Eye (tissue), 1 donor: Measurements from ENCODE around the gene ATP11B.

Source experiments
- DNase-seq: peaks from one replicate; pipeline ENCODE4 v3.0.0-alpha.2; 2015

ATP11B gene

DNA sequence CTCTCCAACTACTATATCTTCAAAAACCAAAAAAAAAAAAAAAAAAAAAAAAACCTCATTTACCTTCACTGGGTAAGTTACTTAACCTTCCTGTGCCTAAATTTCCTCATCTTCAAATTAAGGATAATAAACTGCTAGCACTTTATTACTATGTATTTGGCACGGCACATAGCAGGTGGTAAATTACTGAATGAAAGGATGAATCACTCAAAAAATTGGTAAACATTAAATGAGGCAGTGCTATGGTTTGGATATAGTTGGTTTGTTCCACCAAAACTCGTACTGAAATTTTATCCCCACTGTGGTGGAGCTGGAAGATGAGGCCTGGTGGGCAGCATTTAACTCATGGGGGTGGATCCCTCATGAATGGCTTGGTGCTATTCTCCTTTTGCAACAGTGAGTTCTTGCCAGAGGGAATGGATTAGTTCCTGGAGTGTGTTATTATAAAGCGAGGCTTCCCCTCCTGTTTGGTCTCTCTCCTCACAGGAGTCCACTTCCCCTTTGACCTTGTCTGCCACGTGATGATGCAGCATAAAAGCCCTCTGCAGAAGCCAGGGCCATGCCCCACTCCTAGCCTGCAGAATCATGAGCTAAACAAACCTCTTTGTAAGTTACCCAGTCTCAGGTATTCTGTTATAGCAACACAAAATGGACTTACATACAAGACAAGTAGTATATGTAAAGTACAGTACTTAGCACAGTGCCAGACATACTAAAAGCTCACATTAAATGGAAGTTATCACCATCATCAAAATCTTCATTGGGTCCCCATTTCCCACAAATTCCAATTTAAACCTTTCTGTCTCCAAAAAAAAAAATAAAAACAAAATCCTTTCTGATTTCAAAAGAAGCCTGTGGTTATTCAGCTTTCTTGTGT is 166.4 kb downstream of the ATP11B start:
- DNase-seq, result peak; percentile 36

DNA sequence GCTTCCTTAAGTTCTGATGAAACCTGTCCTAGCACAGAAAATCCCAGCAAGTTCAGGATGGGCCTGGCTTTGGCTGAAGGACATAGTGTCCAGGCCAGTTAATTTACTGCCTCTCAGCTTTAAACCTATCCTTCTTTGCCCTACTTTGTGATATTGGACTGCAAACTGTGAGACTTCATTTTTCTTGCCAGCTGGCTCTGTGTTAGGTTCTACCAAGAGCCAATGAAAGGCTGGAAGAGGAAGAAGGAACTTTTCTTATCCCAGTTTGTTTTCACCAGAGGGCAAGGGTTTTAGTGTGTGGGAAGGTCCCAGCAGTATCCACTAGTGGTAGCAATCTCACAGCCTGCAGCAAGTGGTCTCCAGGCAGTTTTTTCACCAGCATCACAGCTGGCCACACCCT is 168.9 kb downstream of the ATP11B start:
- no peak for DNase-seq

DNA sequence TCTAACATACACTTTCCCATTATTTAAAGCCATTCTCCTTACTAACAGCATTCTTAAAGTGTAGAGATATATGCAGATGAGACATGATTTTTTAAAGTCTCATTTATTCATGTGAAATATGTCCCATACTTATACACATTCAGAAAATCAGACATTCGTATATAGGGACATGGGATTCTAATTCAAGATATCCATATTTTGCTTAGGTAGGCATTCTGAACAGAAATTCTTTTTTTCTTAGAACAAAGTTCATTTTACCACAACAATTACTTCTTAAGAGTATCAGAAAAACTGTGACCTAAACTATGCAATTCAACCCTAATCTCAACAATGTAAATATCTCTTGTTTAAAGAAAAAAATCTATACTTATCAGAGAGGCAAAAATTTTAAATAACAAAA is 170.9 kb downstream of the ATP11B start:
- DNase-seq, result no peak

DNA sequence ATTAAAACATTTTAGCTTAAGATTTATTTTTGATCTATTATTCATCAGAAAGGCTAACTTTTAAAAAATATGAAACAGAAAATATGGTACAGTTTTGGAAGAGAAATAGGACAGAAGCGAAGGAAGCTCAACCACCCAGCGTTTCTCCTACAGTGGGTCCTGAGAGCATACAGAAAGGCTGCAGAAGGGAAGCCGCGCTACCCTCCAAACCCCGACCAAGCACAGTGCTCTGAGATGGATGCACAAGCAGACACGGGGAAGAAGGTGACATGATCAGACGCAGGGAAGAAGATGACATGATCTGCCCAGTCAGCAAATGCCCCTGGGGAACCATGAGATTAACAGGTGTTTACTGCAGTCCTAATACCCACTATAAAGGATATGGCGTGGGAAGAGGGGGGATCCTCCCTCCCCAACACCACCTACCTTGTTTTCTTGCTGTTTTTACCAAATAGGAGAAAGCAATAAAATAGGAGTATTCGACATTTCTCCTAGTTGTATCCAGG is 172.6 kb downstream of the ATP11B start:
- DNase-seq, result no peak

DNA sequence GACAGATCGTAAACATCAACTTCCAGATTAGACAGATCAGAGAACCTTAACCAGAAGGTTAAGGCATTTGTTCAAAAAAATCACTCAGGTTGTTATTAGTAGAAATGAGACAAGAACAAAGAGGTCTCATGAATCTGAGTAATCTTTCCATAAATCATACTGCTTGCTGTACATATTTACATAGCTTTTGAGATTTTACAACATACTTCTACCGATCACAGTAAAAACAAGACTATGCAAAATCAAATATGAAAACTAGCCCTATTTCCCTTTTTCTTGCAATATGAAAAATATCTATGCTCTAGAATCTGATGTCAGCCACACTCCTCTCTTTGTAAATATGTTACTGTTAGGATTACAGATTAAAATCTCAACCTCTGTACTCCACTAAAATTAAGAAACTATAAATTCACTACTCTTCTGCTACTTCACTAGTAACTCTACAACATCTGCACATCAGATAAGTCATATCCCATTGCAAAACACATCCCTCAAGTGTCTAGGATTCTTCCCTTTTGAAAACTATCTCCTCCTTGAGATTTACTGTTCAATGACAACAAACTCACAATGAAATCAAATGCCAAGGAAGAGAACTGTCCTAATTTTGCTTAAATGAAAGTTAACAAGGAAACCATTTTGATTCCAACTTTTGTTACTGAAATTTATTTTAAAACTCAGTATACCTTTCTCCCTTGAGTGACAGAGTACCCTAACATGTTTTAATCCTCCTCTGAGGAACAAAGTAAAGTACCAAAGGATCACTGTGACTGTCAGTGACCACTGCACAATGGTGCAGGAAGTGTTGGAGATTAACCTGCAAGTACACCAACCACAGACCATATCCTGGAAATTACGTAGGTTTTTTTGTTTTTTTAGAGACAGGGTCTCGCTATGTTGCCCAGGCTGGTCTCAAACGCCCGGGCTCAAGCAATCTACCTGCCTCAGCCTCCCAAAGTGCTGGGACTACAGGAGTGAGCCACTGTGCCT is 174.2 kb downstream of the ATP11B start:
- no peak for DNase-seq

DNA sequence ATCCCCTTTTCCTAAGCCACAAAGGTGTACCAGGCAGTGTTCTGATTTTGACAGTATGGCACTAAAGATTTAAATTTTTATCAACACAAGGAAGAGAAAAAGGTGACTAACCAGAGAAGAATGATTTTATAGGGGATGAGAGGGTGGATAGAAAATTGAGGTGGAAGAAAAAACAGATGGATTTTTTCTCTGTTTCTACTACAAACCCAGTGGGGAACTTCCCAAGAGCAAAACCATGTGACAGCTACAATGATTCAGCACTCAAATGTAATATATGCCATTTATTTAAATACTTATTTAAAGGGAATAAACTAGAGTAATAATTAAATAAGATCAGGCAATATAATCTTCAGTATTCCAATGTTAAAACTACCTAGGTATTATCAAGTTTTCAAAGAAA is 176.0 kb downstream of the ATP11B start:
- DNase-seq, result no peak

DNA sequence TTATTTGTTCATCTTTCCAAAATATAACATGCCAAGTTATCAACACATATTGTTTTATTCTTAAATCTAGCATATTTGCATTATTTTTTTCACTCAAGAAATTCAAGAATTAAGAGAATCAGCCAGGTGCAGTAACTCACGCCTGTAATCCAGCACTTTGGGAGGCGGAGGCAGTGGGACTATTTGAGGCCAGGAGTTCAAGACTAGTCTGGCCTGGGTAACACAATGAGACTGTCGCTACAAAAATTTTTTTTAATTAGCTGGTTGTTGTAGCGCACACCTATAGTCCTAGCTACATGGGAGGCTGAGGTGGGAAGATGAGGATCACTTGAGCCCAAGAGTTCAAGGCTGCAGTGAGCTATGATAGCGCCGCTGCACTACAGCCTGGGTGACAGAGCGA is 176.5 kb downstream of the ATP11B start:
- no peak for DNase-seq

DNA sequence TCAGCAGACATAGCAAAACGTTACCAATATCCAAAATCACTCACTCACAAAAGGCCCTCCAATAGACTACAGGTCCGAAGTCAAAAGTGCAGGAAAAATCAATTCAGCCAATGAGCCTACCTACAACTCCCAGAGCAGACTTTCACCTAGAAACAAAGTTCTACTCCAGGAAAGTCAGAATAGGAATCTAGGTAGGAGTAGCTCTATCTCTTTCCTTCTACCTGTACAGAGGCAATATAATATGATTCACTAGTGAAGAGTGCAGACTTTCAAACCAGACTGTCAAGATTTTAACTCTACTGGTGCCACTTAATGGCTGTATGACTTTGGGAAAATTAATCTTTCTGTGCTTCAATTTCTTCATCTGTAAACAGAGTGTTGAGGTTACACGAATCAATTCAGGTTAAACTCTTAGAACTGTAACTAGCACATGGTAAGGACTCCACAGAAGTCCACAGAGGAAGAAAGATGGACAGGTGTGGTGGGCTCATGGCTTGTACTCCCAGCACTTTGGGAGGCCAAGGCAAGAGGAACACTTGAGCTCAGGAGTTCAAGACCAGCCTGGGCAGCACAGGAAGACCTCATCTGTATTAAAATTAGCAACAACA is 177.6 kb downstream of the ATP11B start:
- DNase-seq, result no peak
